ENCODE data around the gene ENDOV. TPM values are rescaled to one million over a fixed set of nuclear protein-coding genes. Genes with fewer than 3 reads are reported as not detected.

Gene ENDOV
- total and polyA plus RNA-seq, 2 donors (not counting 1 experiment from before 2014, with no cell fraction given): 13.1 to 28.7 TPM

GRCh38 chr17:80429356-80430275 lies 14.6 kb downstream of the ENDOV start:
- Histone ChIP-seq H4K20me1 (ENCODE audit: control insufficient read depth, extremely low read depth, insufficient read depth, low read length) (no peaks in the 10 kb centered on the region), H3K9ac (ENCODE audit: insufficient read depth, low read length) (no peak overlapping the region), H3K4me2 (ENCODE audit: extremely low read depth, insufficient read depth, low read length) (no peak overlapping the region), H3K27me3 (ENCODE audit: control insufficient read depth, insufficient read depth, low read length) (no peaks in the 10 kb centered on the region), H3K9me3 (ENCODE audit: control insufficient read depth, insufficient read depth, low read depth, low read length) (no peaks in the 10 kb centered on the region), H2AFZ (ENCODE audit: low read length) (no peak overlapping the region), H3K27ac (ENCODE audit: insufficient read depth, low read length) (no peak overlapping the region), H3K4me3 (replicated peaks in 1 of 4; ENCODE audit: control extremely low read depth in 1 of 4, insufficient read depth in 1 of 4, low read depth in 3 of 4, low read length in 4 of 4) (no peak overlapping the region), H3K4me1 (ENCODE audit: control insufficient read depth, extremely low read depth, insufficient read depth, low read length) (no peaks in the 10 kb centered on the region), H3K79me2 (ENCODE audit: control insufficient read depth, insufficient read depth, low read length) (no peaks in the 10 kb centered on the region), H3K36me3 (ENCODE audit: control insufficient read depth, insufficient read depth, low read length) (no peaks in the 10 kb centered on the region)
- TF ChIP-seq EZH2 (IDR thresholded peaks at IDR 0.05; ENCODE audit: low read length, missing control alignments) (no peak), CTCF (conservative IDR thresholded peaks at IDR 0.05 in 1 of 2, IDR thresholded peaks at IDR 0.05 in 1 of 2; ENCODE audit: low read depth in 1 of 2, low read length in 2 of 2) (no peak)
- no peak for DNase-seq (ENCODE audit: low read depth in 2 of 2)

- Histone ChIP-seq H3K4me2 (ENCODE audit: extremely low read depth, insufficient read depth, low read length) (no peak overlapping the region), H3K4me1 (ENCODE audit: control insufficient read depth, extremely low read depth, insufficient read depth, low read length) (no peaks in the 10 kb centered on the region), H4K20me1 (ENCODE audit: control insufficient read depth, extremely low read depth, insufficient read depth, low read length) (no peaks in the 10 kb centered on the region), H3K9ac (ENCODE audit: insufficient read depth, low read length) (no peak overlapping the region), H3K9me3 (ENCODE audit: control insufficient read depth, insufficient read depth, low read depth, low read length) (no peaks in the 10 kb centered on the region), H3K27ac (ENCODE audit: insufficient read depth, low read length) (no peak overlapping the region), H2AFZ (ENCODE audit: low read length) (no peak overlapping the region), H3K36me3 (ENCODE audit: control insufficient read depth, insufficient read depth, low read length) (no peaks in the 10 kb centered on the region), H3K79me2 (ENCODE audit: control insufficient read depth, insufficient read depth, low read length) (no peaks in the 10 kb centered on the region), H3K4me3 (replicated peaks in 1 of 4; ENCODE audit: control extremely low read depth in 1 of 4, insufficient read depth in 1 of 4, low read depth in 3 of 4, low read length in 4 of 4) (no peak overlapping the region), H3K27me3 (ENCODE audit: control insufficient read depth, insufficient read depth, low read length) (no peaks in the 10 kb centered on the region)
- DNase-seq (ENCODE audit: low read depth in 2 of 2): no peak
- no peak for TF ChIP-seq EZH2 (IDR thresholded peaks at IDR 0.05; ENCODE audit: low read length, missing control alignments)
- no peak for TF ChIP-seq CTCF (conservative IDR thresholded peaks at IDR 0.05 in 1 of 2, IDR thresholded peaks at IDR 0.05 in 1 of 2; ENCODE audit: low read depth in 1 of 2, low read length in 2 of 2)
Measured at GRCh38 chr17:80430446-80431245, 15.7 kb downstream of the ENDOV start.

Measured in fibroblast of lung (primary cell).